ENCODE results near the gene VPS35L.

DNA sequence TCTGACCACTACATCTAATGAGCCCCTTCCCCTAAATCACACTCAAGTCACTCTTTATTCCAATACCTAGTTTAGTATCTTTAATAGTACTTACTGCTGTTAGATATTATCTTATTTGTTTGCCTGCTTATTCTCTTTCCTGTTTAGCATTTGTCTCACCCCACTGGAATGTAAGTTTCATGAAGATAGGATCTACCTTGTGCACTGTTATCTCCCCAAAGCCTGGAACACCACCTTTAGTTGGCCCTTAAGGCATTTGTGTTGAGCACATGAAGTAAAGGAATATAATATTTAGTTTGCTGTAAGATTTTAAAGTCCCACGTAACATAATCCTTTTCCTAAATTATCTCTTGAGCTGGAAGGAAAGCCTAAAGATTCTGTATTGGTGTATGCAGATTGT is 50.2 kb downstream of the VPS35L start:
- no peak for TF ChIP-seq ZNF274 (IDR thresholded peaks at IDR 0.05; ENCODE audit: low read depth, low read length)
- no peak for TF ChIP-seq SUZ12 (IDR thresholded peaks at IDR 0.05; ENCODE audit: extremely low read depth, insufficient read depth, insufficient read length)
- no peak for TF ChIP-seq YY1 (IDR thresholded peaks at IDR 0.05; ENCODE audit: insufficient read depth, insufficient read length)
